HPDE6-E6E7 (cell line): Measurements from ENCODE around the gene POLE.
A peak's percentile ranks its signal among the peaks of the same experiment; 100 is the strongest.

Source experiments
- DNase-seq: peaks from one replicate; pipeline ENCODE4 v3.0.0; 2011; ENCODE audit warnings: missing footprints; ENCODE audit errors: extremely low spot score

The POLE gene

GRCh38 chr12:132597333-132598316 is 89.5 kb downstream of the POLE start:
- no peak for DNase-seq

GRCh38 chr12:132596016-132596415 is 91.1 kb downstream of the POLE start:
- no peak for DNase-seq

GRCh38 chr12:132595183-132595582 is 92.0 kb downstream of the POLE start:
- DNase-seq: no peak

- DNase-seq: peak; percentile 52
Measured at GRCh38 chr12:132593938-132594358, 93.2 kb downstream of the POLE start.

- no peak for DNase-seq
Measured at GRCh38 chr12:132593521-132593920, 93.6 kb downstream of the POLE start.

GRCh38 chr12:132593071-132593470 is 94.1 kb downstream of the POLE start:
- DNase-seq: no peak

DNA sequence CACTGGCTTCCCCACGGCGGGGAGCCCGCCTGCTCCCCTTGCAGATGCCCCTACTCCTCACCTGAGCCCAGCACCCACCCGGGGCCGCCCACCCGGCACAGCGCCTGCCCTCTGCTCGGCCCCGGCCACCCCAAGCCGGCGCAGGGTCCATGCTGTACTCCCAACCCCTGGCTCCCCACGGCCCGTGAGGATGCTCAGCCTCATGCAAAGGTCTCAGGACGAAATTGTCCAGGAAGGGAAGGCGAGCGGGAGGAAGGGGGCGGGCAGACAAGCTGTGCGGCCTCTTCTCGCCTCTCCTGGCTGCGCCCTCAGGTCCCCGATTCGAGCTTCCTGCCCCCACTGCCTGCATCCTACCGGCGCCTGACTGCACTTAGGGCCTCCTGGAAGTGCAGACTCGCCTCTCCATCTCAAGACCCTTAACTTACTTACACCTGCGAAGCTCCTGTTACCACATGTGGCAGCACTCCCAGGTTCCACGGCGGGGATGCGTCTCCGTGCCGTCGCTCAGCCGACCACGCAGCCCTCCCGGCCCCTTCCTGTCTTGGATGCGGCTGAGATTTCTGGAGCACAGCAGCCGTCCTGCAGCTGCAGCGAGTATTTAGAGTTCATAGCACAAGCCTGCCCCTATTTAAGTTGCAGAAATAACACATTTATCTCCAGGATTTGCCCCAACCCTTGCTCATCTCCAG is 94.7 kb downstream of the POLE start:
- no peak for DNase-seq

GRCh38 chr12:132591107-132591935 is 95.8 kb downstream of the POLE start:
- DNase-seq: no peak

DNA sequence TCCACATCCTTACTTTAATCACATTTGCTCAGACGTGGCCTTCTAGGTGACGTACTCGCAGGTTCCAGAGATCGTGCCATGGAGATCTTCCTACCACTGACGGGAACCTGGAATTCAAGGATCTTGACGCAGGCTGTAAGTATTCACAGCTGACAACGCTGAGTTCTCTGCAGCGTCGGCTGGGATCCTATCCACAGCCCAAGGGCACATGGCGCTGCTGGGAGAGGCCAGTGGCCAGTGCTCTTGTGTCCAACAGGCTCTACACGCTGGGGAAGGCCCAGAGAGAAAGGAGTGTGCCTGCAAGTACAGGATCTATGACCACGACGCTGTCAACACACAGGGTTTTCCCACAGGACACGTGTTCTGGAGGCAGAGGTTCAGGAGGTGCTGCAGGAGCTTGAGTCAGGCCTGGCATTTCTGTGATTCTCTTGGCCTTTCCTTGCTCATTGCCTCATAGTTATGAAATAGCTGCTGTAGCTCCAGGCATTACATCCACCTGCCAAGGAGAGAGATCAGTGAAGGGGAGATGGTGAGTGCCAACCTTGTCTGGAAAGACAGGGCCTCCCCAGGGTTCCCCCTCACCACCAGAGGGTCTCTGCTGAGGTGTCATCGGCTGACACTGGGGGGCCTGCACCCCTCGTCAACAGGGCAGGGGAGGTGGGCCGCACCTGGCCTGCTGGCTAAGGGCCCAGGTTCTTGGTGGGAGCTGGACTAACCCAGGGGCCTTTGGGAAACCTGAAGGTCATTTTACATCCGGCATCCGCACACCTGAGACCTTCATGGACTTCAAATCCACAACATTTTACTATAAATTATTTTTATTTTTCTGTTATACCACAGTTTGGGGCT is 98.1 kb downstream of the POLE start:
- DNase-seq: no peak

DNA sequence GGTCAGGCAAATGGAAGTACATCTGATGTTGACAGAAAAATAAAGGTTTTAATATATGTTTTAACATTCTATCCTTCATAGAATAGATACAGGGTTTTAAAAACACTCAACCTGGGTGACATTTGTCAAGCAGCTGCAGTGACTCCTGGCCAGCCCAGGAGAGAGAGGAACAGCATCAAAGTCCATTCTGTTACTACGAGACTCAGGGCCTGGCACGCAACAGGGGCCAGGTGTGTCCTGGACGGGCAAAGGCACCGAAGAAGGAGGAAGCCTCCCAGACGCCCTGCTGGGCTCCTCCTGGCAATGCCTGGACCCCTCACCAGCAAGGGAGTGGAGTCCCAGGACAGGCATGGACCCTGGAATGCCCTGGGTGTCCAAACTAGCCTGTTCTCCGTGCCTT is 98.8 kb downstream of the POLE start:
- DNase-seq: no peak

DNA sequence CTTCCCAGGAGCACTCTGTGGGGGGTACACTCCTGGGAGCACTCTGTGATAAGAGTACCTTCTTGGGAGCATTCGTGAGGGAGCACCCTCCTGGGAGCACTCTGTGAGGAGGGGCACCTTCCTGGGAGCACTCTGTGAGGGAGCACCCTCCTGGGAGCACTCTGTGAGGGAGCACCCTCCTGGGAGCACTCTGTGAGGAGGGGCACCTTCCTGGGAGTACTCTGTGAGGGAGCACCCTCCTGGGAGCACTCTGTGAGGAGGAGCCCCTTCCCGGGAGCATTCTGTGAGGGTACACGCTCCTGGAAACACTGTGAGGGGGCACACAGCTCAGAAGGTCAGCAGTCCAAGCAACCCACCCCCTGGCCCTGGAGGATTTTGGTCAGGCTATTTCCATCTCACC is 99.4 kb downstream of the POLE start:
- DNase-seq: no peak

- no peak for DNase-seq
Measured at GRCh38 chr12:132586929-132587328, 100.2 kb downstream of the POLE start.

GRCh38 chr12:132585177-132585576 is 102.0 kb downstream of the POLE start:
- no peak for DNase-seq

DNA sequence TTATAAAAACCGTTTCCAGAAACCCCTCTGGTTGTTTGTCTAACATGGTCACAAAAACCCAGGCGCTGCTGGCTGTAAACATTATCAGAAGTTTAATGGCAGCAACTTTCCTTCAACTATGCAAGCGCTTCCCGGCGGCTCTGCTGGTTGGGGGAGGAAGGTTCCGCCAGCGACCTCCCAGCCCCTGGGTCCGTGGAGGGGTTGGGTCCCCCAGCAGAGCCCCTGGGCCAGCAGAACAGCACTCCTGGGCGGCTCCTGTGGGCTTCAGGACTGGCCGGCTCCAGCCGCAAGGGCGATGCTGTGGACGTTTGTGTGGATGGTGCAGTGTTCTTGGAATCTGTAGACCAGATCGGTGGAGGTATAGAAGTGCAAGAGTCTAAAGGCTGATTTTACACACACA is 102.7 kb downstream of the POLE start:
- DNase-seq: no peak

DNA sequence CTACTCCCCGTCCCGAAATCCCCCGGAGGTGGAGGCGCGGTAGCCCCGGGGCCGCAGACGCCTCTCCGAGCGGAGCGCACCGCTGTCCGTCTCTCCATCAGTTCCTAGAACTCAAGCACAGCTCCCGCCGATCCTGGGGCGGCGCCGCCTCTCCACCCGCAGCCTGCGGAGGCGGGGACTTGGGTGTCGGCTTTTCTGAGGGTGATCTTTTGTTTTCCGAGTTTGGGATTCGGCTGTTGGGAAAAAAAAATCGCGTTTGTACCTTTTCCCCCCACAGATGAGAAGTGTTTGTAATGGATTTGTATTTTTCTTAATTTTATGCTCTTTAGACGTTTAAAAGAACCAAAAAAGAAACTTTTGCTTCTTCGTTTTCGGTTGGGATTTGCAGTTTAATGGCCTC is 103.4 kb downstream of the POLE start:
- DNase-seq: no peak

- no peak for DNase-seq
Measured at GRCh38 chr12:132583411-132583710, 103.8 kb downstream of the POLE start.

DNA sequence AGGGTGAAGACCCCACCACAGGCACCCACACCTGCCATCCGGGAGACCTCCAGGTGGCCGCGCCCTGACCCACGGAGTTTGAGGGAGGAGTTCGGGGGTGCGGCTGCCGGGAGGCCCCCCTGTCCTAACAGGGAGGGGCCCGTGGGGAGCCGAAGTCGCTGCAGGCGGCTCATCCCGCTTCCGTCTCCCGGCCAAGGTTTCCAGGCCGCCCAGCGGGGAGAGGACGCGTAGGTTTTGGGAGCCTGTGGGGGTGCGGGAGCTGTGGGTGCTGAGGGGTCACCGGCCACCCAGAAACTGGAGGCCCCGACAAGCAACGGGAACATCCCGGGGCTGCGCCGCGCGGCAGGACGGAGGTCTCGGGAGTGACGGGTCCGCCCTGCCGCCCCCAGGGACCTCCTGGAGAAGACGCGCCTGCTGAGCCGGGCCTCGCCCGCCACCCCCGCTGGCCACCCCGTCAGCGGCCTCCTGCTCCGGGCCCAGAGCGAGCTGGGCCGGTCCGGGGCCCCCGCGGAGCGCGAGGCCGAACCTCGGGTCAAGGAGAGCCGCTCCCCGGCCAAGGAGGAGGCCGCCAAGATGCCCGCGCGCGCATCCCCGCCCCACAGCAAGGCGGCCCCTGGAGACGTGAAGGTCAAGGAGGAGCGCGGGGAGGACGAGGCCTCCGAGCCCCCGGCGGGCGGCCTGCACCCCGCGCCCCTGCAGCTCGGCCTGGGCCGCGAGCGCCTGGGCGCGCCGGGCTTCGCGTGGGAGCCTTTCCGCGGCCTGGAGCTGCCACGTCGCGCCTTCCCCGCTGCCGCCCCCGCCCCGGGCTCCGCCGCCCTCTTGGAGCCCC is 104.3 kb downstream of the POLE start:
- no peak for DNase-seq

DNA sequence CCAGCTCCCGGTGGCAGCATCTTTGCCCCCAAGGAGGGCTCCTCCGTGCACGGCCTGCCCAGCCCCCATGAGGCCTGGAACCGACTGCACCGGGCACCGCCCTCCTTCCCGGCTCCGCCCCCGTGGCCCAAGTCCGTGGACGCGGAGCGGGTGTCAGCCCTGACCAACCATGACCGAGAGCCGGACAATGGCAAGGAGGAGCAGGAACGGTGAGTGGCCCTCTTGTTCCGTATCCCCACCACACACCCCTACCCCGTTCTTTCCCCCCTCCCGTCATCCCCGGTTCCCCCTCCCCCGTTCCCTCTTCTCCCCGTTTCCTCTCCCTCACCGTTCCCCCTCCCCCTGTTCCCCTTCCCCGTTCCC is 105.1 kb downstream of the POLE start:
- DNase-seq: no peak

DNA sequence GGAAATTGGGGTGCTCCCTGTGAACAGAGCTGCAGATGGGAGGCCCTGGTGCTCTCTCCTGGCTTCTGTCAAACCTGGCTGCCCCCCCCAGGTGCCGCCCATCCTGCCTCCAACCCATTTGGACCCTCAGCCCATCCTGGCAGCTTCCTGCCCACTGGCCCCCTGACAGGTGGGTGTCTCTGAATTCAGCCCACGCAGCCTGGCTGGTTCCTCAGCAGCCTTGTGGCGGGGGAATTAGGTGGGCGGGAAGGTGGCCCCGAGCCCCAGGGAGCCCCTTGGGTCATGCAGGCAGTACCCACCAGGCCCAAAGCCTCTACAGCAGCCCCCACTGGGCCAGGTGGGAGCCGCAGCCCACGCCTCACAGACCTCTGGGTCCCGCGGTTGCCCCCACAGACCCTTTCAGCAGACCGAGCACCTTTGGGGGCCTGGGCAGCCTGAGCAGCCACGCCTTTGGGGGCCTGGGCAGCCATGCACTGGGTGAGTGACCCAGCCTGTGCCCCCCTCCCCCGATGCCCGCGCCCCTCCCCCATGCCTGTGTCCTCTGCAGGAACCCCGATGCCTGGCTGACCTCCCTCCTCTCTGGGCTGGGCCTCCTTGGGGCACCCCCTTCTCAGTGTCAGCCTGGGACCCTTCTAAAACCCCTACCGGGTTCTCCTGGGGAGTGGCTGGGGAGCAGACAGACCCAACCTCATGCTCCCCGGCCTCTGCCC is 105.6 kb downstream of the POLE start:
- DNase-seq: no peak
